HG02943 (cell line): ENCODE data around the gene RNF8.
"Not testable (repeated sequence)": the region's sequence is repeated elsewhere in the genome, so short reads cannot be mapped to it uniquely, and the experiment has no call there.

Experiments
- ATAC-seq: cut with Tn5 transposase; IDR thresholded peaks from one replicate; pipeline ENCODE4 v1.9.1; 2021; ENCODE audit warnings: mild to moderate bottlenecking, low read depth, moderate library complexity; ENCODE audit not compliant: unreplicated experiment

The RNF8 gene

GRCh38 chr6:37320646-37321045 lies 33.1 kb upstream of the RNF8 start:
- ATAC-seq: no peak

GRCh38 chr6:37321101-37321500 lies 32.7 kb upstream of the RNF8 start:
- no peak for ATAC-seq

- no peak for ATAC-seq
Observed at GRCh38 chr6:37321516-37322415, 32.0 kb upstream of the RNF8 start.

GRCh38 chr6:37323580-37323979 lies 30.2 kb upstream of the RNF8 start:
- no peak for ATAC-seq

- ATAC-seq: no peak
Observed at GRCh38 chr6:37324131-37325033, 29.4 kb upstream of the RNF8 start.

- not testable (repeated sequence) for ATAC-seq
Observed at GRCh38 chr6:37330345-37330744, 23.4 kb upstream of the RNF8 start.

GRCh38 chr6:37331047-37331446 lies 22.7 kb upstream of the RNF8 start:
- no peak for ATAC-seq

GRCh38 chr6:37332894-37333293 lies 20.9 kb upstream of the RNF8 start:
- no peak for ATAC-seq

GRCh38 chr6:37334047-37334446 lies 19.7 kb upstream of the RNF8 start:
- no peak for ATAC-seq

GRCh38 chr6:37338317-37338716 lies 15.5 kb upstream of the RNF8 start:
- ATAC-seq: not testable (repeated sequence)

- ATAC-seq: no peak
Observed at GRCh38 chr6:37338745-37339255, 15.0 kb upstream of the RNF8 start.

GRCh38 chr6:37339741-37340638 lies 13.8 kb upstream of the RNF8 start:
- ATAC-seq: no peak

GRCh38 chr6:37340639-37340943 lies 13.2 kb upstream of the RNF8 start:
- ATAC-seq: no peak

GRCh38 chr6:37343248-37343647 lies 10.5 kb upstream of the RNF8 start:
- no peak for ATAC-seq

GRCh38 chr6:37344308-37344707 lies 9.5 kb upstream of the RNF8 start:
- ATAC-seq: no peak

- ATAC-seq: not testable (repeated sequence)
Observed at GRCh38 chr6:37345804-37346203, 8.0 kb upstream of the RNF8 start.

- ATAC-seq: no peak
Observed at GRCh38 chr6:37347177-37347576, 6.6 kb upstream of the RNF8 start.

GRCh38 chr6:37347670-37348111 lies 6.1 kb upstream of the RNF8 start:
- no peak for ATAC-seq

- ATAC-seq: no peak
Observed at GRCh38 chr6:37351027-37351426, 2.8 kb upstream of the RNF8 start.

GRCh38 chr6:37352384-37352783 lies 1.4 kb upstream of the RNF8 start:
- no peak for ATAC-seq
